C4-2B (cell line): Measurements from ENCODE around the gene EVX1.

Experiments
- ZFX ChIP-seq: fragments of 450-650 bp; IDR thresholded peaks from 2 replicates; pipeline ENCODE4 v1.6.1; 2017
- TF ChIP-seq, protein P1 (sequence below): fragments of 450-650 bp; conservative IDR thresholded peaks from 2 replicates; pipeline ENCODE4 v1.5.1; 2017; ENCODE audit warnings: mild to moderate bottlenecking

DNA sequence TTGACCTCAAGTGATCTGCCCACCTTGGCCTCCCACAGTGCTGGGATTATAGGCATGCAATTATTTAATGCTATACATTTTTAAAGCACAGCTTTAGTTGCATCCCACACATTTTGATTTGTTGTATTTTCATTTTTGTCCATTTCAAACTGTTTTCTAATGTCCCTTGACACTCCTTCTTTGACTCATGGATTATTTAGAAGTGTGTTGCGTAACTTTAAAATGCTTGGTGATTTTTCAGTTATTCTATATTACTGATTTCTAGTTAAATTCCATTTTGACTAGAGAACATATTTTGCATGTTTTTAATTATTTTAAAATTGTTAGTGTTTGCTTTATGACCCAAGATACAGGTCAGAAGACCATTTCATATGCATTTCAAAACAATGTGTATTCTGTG is 28.8 kb downstream of the EVX1 start:
- TF ChIP-seq, protein P1, sequence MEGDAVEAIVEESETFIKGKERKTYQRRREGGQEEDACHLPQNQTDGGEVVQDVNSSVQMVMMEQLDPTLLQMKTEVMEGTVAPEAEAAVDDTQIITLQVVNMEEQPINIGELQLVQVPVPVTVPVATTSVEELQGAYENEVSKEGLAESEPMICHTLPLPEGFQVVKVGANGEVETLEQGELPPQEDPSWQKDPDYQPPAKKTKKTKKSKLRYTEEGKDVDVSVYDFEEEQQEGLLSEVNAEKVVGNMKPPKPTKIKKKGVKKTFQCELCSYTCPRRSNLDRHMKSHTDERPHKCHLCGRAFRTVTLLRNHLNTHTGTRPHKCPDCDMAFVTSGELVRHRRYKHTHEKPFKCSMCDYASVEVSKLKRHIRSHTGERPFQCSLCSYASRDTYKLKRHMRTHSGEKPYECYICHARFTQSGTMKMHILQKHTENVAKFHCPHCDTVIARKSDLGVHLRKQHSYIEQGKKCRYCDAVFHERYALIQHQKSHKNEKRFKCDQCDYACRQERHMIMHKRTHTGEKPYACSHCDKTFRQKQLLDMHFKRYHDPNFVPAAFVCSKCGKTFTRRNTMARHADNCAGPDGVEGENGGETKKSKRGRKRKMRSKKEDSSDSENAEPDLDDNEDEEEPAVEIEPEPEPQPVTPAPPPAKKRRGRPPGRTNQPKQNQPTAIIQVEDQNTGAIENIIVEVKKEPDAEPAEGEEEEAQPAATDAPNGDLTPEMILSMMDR, result no peak
- TF ChIP-seq ZFX, result no peak
